Right lobe of liver (tissue), 6 donors: ENCODE measurements around the gene RAG2. TPM values are rescaled to one million over a fixed set of nuclear protein-coding genes. Genes with fewer than 3 reads are reported as not detected.

ENCODE experiments used
- ATAC-seq, 4 donors: fragments of 200-7000 bp; cut with Tn5 transposase; one replicate each; pipeline ENCODE4 v1.9.1; 2020; ENCODE audit warnings: mild to moderate bottlenecking in 4 of 4, moderate library complexity in 4 of 4
- DNase-seq, 3 donors: peaks; one replicate each; pipeline ENCODE4 v3.0.0-alpha.2; 2020
- H3K27ac ChIP-seq, 3 donors: fragments of 200-600 bp; one replicate each; pipeline ENCODE4 v1.8.0; 2022
- H3K27me3 ChIP-seq, 2 donors: fragments of 200-600 bp; one replicate each; pipeline ENCODE4 v1.8.0; 2022
- H3K36me3 ChIP-seq, 4 donors: fragments of 200-600 bp; sonication (generic) in 1 of 4; one replicate each; pipeline versions ENCODE4 v1.5.1 to v1.8.0; 2017 to 2022; ENCODE audit warnings: control low read depth in 1 of 4
- H3K4me1 ChIP-seq, 4 donors: fragments of 200-600 bp; sonication (generic) in 1 of 4; one replicate each; pipeline versions ENCODE4 v1.5.1 to v1.8.0; 2017 to 2022; ENCODE audit warnings: control low read depth in 1 of 4
- H3K4me3 ChIP-seq, 3 donors: fragments of 200-600 bp; one replicate each; pipeline ENCODE4 v1.8.0; 2022
- H3K9me3 ChIP-seq, 4 donors: fragments of 200-600 bp; sonication (generic) in 1 of 4; one replicate each; pipeline versions ENCODE4 v1.5.1 to v1.8.0; 2017 to 2022; ENCODE audit warnings: control low read depth in 1 of 4
- POLR2A ChIP-seq: fragments of 450-650 bp; IDR thresholded peaks from one replicate; pipeline ENCODE4 v1.6.1; 2017; ENCODE audit warnings: antibody characterized with exemption, mild to moderate bottlenecking
- WGBS: methylation state at CpG from one replicate; pipeline ENCODE4 v1.1.6; 2018; ENCODE audit warnings: low coverage, low lambda C conversion rate; ENCODE audit not compliant: insufficient coverage; ENCODE audit errors: missing lambda C conversion rate; 5-methylcytosine and 5-hydroxymethylcytosine counted together
- intact Hi-C, 2 donors: fragments of 100-400 bp; cut with DNase I; formaldehyde crosslinking; loops; one replicate each; pipeline versions ENCODE4 v1.11.2 to v1.14.1; 2022
- total RNA-seq, 6 experiments: library from RNA; depleted of rRNA in 2 of 6; stranded (reverse); fragments of >200 nt in 2 of 6; fragmentation: NEBNext Ultra II Directional in 3 of 6; extraction: Animal tissue kit (Norgen Biotek cat#: 25700) in 3 of 6; gene quantifications; one replicate each; pipeline versions ENCODE4 v1.1.0 to v1.2.4, GENCODE V29; 2016 to 2023
- TF ChIP-seq, protein P1 (sequence below), 4 donors: fragments of 200-600 bp in 3 of 4; fragments of 450-650 bp in 1 of 4; IDR thresholded peaks; one replicate each; pipeline versions ENCODE4 v1.5.1 to v1.8.0; 2016 to 2022; ENCODE audit warnings: antibody characterized with exemption in 4 of 4, mild to moderate bottlenecking in 2 of 4
- donor health status: DM: no; HTN: yes; CAD: no.
- donor health status: DM: no; HTN: no; CAD: no.
- donor health status: DM: no; HTN: no; CAD: no.
- donor health status: DM: no; HTN: yes; CAD: no.
- donor health status: DM: no; HTN: yes; CAD: no.

Gene RAG2
- total RNA-seq, 6 experiments from 2014 or later, result not detected

DNA sequence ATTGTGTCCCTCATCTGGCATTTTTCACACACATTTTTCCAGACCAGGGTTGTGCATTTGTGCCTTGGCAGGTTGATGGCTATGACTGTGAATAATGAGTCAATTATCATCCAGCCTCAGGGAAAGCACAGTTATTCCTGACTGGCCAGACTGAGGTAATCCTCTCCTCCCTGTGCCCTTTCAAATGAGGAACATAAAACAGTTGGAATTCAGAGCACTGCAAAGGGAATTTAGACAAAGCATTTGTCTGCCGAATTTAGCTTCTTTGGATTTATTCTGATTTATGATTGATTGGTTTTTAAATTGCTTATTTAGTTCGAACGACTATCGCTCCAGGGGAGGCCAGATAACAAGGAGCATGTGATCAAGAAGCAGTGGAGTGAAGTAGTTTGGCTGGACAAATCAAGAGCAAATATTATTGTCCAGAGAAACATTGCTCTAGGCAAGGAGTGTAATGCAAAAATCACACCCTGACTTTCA, 30.8 kb upstream of the RAG2 start:
- H3K36me3 ChIP-seq, result peaks cover 0 to 4% (median 0%) of the 10 kb centered on the region in 4 donors
- no peaks in the 10 kb centered on the region for H3K27me3 ChIP-seq
- no peak for TF ChIP-seq POLR2A
- TF ChIP-seq, protein P1, sequence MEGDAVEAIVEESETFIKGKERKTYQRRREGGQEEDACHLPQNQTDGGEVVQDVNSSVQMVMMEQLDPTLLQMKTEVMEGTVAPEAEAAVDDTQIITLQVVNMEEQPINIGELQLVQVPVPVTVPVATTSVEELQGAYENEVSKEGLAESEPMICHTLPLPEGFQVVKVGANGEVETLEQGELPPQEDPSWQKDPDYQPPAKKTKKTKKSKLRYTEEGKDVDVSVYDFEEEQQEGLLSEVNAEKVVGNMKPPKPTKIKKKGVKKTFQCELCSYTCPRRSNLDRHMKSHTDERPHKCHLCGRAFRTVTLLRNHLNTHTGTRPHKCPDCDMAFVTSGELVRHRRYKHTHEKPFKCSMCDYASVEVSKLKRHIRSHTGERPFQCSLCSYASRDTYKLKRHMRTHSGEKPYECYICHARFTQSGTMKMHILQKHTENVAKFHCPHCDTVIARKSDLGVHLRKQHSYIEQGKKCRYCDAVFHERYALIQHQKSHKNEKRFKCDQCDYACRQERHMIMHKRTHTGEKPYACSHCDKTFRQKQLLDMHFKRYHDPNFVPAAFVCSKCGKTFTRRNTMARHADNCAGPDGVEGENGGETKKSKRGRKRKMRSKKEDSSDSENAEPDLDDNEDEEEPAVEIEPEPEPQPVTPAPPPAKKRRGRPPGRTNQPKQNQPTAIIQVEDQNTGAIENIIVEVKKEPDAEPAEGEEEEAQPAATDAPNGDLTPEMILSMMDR (IDR thresholded peaks at IDR 0.05), result no peak
- intact Hi-C loops, result no loop called here
- H3K27ac ChIP-seq, result no peak overlapping the region
- 79% methylated on average over 4 of the region's 4 CpGs for WGBS
- H3K4me1 ChIP-seq, result no peaks in the 10 kb centered on the region
- no peaks in the 10 kb centered on the region for H3K9me3 ChIP-seq
- ATAC-seq (no peak), DNase-seq (no peak)
- H3K4me3 ChIP-seq, result no peak overlapping the region

DNA sequence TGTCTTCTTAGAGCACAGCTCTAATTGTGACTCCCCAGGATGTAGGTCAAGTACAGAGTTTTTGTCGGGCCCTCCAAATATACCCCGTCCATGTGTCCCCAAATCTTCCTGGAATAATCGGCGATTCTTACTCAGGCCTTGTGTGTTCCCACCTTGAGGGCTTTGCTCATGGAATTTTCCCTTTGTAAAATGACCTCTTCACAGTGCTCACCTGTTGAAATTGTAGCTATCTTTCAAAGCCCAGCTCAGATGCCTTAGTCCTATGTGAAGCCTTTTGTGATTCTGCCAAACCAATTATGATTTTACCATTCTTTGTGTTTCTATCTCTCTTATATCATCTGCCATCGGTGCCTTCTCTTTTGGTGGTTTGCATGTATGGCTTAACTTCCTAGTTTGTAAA, 30.1 kb upstream of the RAG2 start:
- TF ChIP-seq, protein P1 (IDR thresholded peaks at IDR 0.05), result no peak
- no peak for TF ChIP-seq POLR2A
- Histone ChIP-seq H3K36me3 (no peaks in the 10 kb centered on the region), H3K27ac (no peak overlapping the region), H3K27me3 (no peaks in the 10 kb centered on the region), H3K4me3 (no peak overlapping the region), H3K9me3 (no peaks in the 10 kb centered on the region), H3K4me1 (no peaks in the 10 kb centered on the region)
- ATAC-seq (no peak), DNase-seq (no peak)
- intact Hi-C loops, result no loop called here
- WGBS, result 86% methylated on average over 5 of the region's 5 CpGs

DNA sequence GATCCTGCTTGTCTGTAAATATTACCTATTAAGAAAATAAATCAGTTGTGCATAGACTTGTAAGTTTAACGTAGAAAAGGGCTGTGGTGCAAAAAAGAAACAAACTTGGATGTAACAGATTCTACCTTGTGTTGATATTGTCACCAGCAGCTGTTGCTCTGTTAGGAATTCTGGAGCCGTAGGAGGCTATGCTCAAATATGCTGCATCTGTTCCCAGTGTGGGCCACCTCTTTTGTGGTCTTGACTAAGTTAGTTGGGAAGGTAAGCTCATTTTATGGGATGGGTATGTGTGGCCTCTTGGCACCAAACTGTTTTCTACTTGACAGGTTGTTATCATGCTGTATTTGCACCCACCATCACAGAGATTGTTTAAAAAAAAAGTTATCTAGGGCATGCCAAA, 29.4 kb upstream of the RAG2 start:
- no peaks in the 10 kb centered on the region for H3K9me3 ChIP-seq
- no peaks in the 10 kb centered on the region for H3K36me3 ChIP-seq
- no peak for DNase-seq
- no peaks in the 10 kb centered on the region for H3K4me1 ChIP-seq
- no peaks in the 10 kb centered on the region for H3K27me3 ChIP-seq
- no peak overlapping the region for H3K27ac ChIP-seq
- WGBS, result 91% methylated on average over 2 of the region's 2 CpGs
- intact Hi-C loops, result no loop called here
- ATAC-seq, result no peak
- no peak for TF ChIP-seq POLR2A
- TF ChIP-seq, protein P1 (IDR thresholded peaks at IDR 0.05), result no peak
- no peak overlapping the region for H3K4me3 ChIP-seq

DNA sequence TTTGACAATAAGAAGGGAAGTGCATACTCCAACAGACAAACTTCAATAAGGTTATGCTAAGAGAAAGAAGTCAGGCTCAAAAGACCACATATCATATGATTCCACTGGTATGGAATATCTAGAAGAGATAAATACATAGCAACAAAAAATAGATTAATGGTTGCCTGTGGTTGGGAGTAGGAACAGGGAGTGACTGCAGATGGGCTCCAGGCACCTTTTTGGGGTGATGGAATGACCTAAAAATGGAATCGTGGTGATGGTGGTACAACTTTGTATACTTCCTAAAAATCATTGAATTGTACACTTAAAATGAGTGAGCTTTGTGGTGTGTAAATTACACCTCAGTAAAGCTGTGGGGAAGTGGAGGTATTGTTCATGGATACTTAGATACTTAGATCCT, 29.0 kb upstream of the RAG2 start:
- intact Hi-C loops, result no loop called here
- TF ChIP-seq, protein P1 (IDR thresholded peaks at IDR 0.05), result no peak
- TF ChIP-seq POLR2A, result no peak

DNA sequence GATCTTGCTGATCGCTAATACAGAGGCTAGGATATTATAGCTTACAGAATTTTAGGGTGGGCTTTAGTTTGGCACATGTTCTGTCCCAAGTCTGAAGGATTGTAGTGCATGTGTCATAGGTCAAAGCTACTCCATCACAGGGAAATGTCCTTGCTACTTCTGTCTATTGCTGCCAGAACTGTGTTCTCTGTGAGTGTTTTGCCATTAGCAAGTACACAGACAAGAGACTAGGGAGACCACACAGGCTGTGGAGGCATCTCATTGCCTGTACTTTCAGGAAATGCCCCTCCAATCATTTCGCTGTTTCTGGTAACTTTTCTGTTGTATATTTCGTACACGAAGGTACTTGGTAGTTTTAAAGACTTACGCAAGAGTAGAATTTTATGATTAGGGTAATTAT, 25.5 kb upstream of the RAG2 start:
- Histone ChIP-seq H3K4me1 (no peaks in the 10 kb centered on the region), H3K36me3 (no peaks in the 10 kb centered on the region), H3K27ac (no peak overlapping the region), H3K27me3 (no peaks in the 10 kb centered on the region), H3K9me3 (no peaks in the 10 kb centered on the region), H3K4me3 (no peak overlapping the region)
- DNase-seq (no peak), ATAC-seq (no peak)
- no peak for TF ChIP-seq POLR2A
- TF ChIP-seq, protein P1 (IDR thresholded peaks at IDR 0.05), result no peak
- intact Hi-C loops, result no loop called here
- WGBS, result 85% methylated on average over 5 of the region's 5 CpGs

More for the DNA sequence above, 29.0 kb upstream of the RAG2 start:
- Histone ChIP-seq H3K27ac (no peak overlapping the region), H3K36me3 (no peaks in the 10 kb centered on the region), H3K4me1 (no peaks in the 10 kb centered on the region), H3K9me3 (no peaks in the 10 kb centered on the region), H3K4me3 (no peak overlapping the region), H3K27me3 (no peaks in the 10 kb centered on the region)
- ATAC-seq (no peak), DNase-seq (no peak)
- 65% methylated on average over 1 of the region's 1 CpG for WGBS
